GM13976 (cell line): ENCODE measurements around the gene POMGNT2.
A peak's percentile ranks its signal among the peaks of the same experiment; 100 is the strongest.
"Not testable (repeated sequence)": the region's sequence is repeated elsewhere in the genome, so short reads cannot be mapped to it uniquely, and the experiment has no call there.

Source experiments
- DNase-seq: peaks from one replicate; pipeline ENCODE4 v3.0.0; 2012; ENCODE audit warnings: low spot score
- in situ Hi-C: fragments of 300-500 bp; cut with MboI; formaldehyde crosslinking; loops from one replicate; pipeline ENCODE4 v1.12.0; 2022; ENCODE audit warnings: low sequenced_read_pairs, mixed read lengths, inconsistent platforms; ENCODE audit not compliant: unreplicated experiment
- TF ChIP-seq, protein P1 (sequence below): IDR thresholded peaks from 2 replicates; pipeline ENCODE4 v1.5.1; 2012; ENCODE audit warnings: borderline replicate concordance, mild to moderate bottlenecking; ENCODE audit not compliant: insufficient read depth; ENCODE audit errors: extremely low read depth, missing control alignments, control extremely low read depth

The POMGNT2 gene

DNA sequence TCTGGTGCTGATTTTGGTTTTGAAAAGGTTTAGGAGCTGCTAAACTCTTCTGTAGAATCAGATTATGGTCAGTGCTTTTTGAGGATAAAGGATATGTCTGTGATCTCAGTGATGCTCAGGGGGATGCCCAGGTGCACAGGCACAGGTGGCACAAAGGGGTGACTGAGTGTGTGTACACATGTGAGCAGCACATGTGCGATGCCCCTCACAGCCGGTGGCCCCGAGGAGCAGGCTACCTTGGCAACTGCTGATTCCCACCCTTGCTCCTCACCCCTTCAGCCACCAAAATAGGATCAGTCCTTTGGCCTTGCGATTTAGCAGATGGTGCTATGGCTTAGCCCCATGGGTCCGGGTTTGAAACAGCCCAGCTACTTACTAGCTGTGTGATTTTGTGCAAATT is 51.1 kb downstream of the POMGNT2 start:
- in situ Hi-C loops, result no loop called here
- DNase-seq, result no peak
- TF ChIP-seq, protein P1, sequence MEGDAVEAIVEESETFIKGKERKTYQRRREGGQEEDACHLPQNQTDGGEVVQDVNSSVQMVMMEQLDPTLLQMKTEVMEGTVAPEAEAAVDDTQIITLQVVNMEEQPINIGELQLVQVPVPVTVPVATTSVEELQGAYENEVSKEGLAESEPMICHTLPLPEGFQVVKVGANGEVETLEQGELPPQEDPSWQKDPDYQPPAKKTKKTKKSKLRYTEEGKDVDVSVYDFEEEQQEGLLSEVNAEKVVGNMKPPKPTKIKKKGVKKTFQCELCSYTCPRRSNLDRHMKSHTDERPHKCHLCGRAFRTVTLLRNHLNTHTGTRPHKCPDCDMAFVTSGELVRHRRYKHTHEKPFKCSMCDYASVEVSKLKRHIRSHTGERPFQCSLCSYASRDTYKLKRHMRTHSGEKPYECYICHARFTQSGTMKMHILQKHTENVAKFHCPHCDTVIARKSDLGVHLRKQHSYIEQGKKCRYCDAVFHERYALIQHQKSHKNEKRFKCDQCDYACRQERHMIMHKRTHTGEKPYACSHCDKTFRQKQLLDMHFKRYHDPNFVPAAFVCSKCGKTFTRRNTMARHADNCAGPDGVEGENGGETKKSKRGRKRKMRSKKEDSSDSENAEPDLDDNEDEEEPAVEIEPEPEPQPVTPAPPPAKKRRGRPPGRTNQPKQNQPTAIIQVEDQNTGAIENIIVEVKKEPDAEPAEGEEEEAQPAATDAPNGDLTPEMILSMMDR, result no peak

DNA sequence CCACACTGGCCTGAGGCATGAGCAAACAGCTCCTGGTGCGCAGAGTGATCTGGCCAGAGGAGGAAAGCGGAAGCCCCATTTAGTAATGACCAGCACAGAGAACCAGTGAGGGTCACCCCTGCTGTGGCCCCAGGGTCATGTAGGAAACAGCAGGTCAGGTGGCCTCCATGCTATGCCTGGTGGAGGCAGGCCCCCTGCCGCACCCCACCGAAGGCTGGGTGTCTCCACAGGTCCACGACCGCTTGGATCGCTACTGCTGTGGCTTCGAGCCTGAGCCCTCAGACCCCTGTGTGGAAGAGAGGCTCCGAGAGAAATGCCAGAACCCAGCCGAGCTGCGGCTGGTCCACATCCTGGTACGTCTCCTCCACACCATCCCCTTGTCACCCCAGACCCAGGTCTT is 52.6 kb downstream of the POMGNT2 start:
- DNase-seq, result no peak
- in situ Hi-C loops, result no loop called here
- TF ChIP-seq, protein P1, result no peak

DNA sequence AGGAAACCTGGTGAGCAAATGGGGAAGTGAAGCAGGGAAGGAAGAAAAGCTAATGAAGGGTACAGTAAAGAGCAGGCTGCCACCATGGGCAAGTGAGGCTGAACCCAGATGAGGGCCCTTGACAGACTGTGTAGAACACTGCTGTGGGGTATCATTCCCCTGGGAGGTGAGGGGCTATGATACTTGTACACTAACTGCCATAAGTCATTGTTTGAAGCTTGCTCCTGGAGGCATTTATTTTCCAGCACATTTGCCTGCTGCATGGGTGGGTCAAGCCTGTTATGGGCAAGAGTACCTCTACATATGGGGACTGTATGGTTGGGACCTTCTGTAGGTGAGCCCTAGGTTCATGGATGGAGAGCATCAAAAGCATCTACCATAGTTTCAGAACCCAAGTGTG is 57.4 kb downstream of the POMGNT2 start:
- no peak for DNase-seq
- in situ Hi-C loops, result no loop called here
- TF ChIP-seq, protein P1, result peak; percentile 1

DNA sequence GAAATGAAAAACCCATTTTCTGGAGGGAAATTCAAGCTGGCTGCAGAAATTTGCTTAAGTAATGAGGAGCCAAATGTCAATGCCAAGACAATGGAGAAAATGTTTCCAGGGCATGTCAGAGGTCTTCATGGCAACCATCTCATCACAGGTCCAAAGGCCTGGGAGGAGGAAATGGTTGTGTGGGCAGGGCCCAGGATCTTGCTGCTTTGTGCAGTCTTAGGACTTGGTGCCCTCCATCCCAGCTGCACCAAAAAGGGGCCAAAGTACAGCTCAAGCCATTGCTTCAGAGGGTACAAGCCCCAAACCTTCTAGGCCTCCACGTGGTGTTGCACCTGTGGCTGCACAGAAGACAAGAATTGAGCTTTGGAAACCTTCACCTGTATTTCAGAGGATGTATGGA is 59.3 kb downstream of the POMGNT2 start:
- DNase-seq, result no peak
- in situ Hi-C loops, result no loop called here

DNA sequence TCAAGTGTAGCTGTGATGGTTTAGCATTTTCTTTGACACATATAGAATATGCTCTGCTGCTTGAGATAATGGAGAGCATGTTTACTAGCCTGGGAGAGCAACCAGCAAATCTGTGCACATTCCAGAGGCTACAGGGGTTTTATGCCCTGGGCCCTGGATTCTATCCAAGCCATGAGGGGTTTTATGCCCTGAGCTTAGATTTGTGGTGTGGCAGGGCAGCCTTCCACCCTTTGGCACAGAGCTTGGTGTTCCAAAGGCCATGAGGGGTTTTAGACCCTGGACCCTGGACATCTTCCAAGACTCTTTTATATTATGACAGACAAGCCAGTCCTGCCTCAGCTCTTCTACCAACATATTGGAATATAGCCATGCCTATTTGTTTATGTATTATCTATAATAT is 60.8 kb downstream of the POMGNT2 start:
- not testable (repeated sequence) for DNase-seq

More for the DNA sequence above, 59.3 kb downstream of the POMGNT2 start:
- TF ChIP-seq, protein P1, result no peak

DNA sequence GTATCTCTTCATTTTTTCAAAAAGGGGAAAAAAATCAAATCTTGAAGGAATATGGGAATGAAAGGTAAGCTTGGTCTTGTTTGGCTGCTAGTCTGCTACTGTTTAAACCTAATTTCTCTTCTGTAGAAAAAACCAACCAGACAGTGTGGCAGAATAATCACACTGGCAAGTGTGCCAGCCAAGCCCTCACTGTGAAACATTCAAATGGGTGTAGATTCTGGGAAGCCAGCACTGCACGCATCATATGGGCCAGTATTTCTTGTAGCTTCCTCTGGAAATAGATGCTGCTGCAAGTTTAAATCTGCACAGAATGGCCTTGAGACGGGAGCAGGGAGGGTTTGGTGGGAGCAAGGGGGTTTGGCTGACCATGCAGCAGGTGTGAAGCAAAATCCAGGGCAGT is 62.1 kb downstream of the POMGNT2 start:
- TF ChIP-seq, protein P1, result no peak
- DNase-seq, result no peak
- in situ Hi-C loops, result no loop called here

More for the DNA sequence above, 60.8 kb downstream of the POMGNT2 start:
- in situ Hi-C loops, result not testable (repeated sequence)

DNA sequence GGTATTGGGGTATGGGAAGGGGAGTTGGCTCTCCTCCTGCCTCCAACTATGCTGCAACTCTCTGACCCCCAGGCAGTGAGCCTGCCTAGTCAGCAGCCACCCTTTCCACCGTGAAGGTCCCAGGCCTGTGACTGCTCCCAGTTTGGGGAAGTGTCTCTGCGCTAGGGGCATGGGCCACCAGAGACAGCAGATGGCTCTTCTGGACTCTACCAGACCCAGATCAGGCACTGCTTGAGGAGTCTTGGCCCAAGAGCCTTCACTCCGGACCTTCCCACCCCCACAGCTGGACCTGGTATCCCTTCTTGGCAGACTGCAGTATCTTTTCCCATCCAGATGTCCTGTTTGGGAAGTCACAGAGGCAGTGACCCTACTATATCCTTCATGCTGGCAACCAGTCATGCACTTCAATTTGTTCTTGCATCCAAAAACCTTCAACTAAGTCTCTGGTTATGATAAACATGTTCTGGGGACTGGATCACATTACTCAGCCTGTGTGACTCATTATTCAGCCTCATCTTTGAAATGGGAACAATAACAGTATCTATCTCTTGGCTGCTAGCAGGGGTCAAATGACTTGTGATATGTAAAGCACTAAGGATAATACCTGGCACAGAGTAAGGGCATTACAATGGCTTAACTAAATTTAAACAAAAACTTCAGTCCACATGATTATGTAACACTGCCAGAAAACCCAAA is 62.7 kb downstream of the POMGNT2 start:
- DNase-seq, result no peak
- in situ Hi-C loops, result no loop called here
- TF ChIP-seq, protein P1, result no peak
